BLaER1 (cell line): ENCODE data around the gene PIGBOS1.
A peak's percentile ranks its signal among the peaks of the same experiment; 100 is the strongest.
"Not testable (repeated sequence)": the region's sequence is repeated elsewhere in the genome, so short reads cannot be mapped to it uniquely, and the experiment has no call there.

Experiments
- H3K27ac ChIP-seq: shearing (Covaris generic); formaldehyde crosslinking; 2 replicates; pipeline ENCODE4 v1.8.1; 2022
- H3K27me3 ChIP-seq: shearing (Covaris generic); formaldehyde crosslinking; 2 replicates; pipeline ENCODE4 v1.8.1; 2022
- H3K36me3 ChIP-seq: shearing (Covaris generic); formaldehyde crosslinking; 2 replicates; pipeline ENCODE4 v1.8.1; 2022
- H3K4me1 ChIP-seq: shearing (Covaris generic); formaldehyde crosslinking; 2 replicates; pipeline ENCODE4 v1.8.1; 2022
- H3K4me2 ChIP-seq: shearing (Covaris generic); formaldehyde crosslinking; 2 replicates; pipeline ENCODE4 v1.8.1; 2022
- H3K4me3 ChIP-seq: shearing (Covaris generic); formaldehyde crosslinking; 2 replicates; pipeline ENCODE4 v1.8.1; 2022
- H3K9ac ChIP-seq: shearing (Covaris generic); formaldehyde crosslinking; 2 replicates; pipeline ENCODE4 v1.8.1; 2022
- H3K9me3 ChIP-seq: shearing (Covaris generic); formaldehyde crosslinking; 2 replicates; pipeline ENCODE4 v1.8.1; 2022
- H4K20me1 ChIP-seq: shearing (Covaris generic); formaldehyde crosslinking; 2 replicates; pipeline ENCODE4 v1.8.1; 2022
- Cebpa-rat ChIP-seq: shearing (Covaris generic); IDR thresholded peaks from 2 replicates; pipeline ENCODE4 v1.8.1; 2022

Gene PIGBOS1

DNA sequence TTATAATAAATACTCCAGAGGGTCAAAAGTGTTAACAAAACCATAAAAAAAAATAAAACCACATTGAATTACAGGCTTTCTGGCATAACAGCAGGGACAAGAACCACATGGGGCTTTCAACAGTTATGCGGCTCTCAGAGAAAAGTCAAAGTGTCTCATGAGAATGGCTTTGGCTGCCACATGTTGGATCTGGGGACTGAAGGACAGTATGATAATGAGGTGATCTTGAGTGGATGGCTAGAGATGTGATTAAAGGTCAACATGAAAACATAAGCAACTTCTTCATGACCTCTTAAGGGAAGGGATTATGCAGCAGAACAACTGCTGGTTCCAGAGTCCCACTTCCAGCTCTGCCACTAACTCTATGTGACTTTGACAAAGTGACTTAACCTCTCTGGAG is 34.5 kb downstream of the PIGBOS1 start:
- no peak overlapping the region for H3K4me2 ChIP-seq
- H3K36me3 ChIP-seq, result no peaks in the 10 kb centered on the region
- no peak overlapping the region for H3K27ac ChIP-seq
- no peaks in the 10 kb centered on the region for H4K20me1 ChIP-seq
- no peaks in the 10 kb centered on the region for H3K9me3 ChIP-seq
- H3K27me3 ChIP-seq, result no peaks in the 10 kb centered on the region
- H3K4me3 ChIP-seq, result no peak overlapping the region
- peaks cover 15% of the 10 kb centered on the region for H3K4me1 ChIP-seq
- no peak for TF ChIP-seq Cebpa-rat
- H3K9ac ChIP-seq, result no peak overlapping the region

DNA sequence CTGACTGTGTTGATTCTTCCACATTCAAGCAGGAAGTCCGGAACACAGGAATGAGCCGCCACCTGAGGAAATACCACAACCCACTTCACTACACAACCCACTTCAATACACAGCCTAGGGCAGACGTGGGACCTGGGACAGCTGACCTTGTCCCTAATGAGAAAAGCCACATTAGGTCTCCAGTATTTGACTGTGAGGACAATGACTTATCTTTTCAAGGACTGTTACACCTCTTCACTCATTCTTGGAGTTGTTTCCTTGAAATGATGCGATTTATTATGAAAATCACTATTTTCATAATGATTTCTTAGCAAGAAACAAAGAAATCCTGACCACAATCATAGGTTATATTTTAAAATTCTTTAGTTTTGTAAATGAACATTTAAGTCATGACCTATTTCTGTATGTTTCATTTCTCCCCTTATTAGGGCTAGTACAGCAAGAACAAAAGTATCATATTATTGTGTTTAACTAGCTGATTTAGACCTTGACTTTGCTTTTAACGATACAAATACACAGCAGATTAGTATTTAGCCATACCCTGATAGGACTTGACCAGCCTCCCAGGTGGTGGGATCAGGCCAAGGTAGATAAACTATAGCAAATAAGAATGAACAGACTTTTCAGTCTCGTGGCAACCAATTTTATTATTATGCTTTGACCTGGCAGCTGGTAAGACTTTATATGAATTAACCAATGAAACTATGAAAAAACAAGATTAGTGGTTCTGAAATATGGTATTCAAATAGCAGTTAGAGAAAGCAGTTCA is 35.4 kb downstream of the PIGBOS1 start:
- H3K9ac ChIP-seq, result no peak overlapping the region
- no peak overlapping the region for H3K4me2 ChIP-seq

DNA sequence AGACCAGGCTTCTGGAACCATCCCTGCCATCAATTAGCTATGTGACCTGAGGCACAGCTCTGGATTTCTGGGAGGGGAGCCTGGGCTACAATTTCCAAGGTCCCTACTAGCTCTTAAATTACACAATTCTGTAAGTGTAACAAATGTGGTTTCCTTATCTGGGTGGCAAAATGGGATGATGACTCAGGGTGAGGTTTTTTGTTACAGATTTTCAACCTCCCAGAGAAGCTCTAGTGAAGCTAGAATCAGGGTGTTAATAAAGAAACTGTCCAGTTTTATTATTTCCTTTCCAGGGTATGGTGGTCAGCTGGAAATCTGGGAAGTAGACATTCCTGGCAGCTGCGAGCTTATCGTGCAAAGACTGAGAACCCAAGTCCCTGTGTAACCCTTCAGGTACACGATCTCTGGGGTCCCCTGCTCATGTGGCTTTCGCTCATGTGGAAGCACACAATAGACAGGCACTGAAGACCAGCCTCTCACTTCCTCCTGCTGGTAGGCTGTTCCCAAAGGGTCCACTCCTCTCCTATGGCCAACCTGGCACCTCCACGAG is 36.6 kb downstream of the PIGBOS1 start:
- TF ChIP-seq Cebpa-rat, result no peak
- Histone ChIP-seq H3K4me1 (peaks cover 3% of the 10 kb centered on the region), H3K4me3 (no peak overlapping the region), H3K9me3 (no peaks in the 10 kb centered on the region), H3K4me2 (no peak overlapping the region), H4K20me1 (no peaks in the 10 kb centered on the region), H3K27ac (no peak overlapping the region), H3K36me3 (no peaks in the 10 kb centered on the region), H3K27me3 (no peaks in the 10 kb centered on the region), H3K9ac (no peak overlapping the region)

More for the DNA sequence above, 35.4 kb downstream of the PIGBOS1 start:
- Histone ChIP-seq H3K9me3 (no peaks in the 10 kb centered on the region), H3K4me3 (no peak overlapping the region), H3K4me1 (peaks cover 7% of the 10 kb centered on the region), H3K27me3 (no peaks in the 10 kb centered on the region), H4K20me1 (no peaks in the 10 kb centered on the region), H3K36me3 (no peaks in the 10 kb centered on the region), H3K27ac (no peak overlapping the region)
- TF ChIP-seq Cebpa-rat, result no peak

DNA sequence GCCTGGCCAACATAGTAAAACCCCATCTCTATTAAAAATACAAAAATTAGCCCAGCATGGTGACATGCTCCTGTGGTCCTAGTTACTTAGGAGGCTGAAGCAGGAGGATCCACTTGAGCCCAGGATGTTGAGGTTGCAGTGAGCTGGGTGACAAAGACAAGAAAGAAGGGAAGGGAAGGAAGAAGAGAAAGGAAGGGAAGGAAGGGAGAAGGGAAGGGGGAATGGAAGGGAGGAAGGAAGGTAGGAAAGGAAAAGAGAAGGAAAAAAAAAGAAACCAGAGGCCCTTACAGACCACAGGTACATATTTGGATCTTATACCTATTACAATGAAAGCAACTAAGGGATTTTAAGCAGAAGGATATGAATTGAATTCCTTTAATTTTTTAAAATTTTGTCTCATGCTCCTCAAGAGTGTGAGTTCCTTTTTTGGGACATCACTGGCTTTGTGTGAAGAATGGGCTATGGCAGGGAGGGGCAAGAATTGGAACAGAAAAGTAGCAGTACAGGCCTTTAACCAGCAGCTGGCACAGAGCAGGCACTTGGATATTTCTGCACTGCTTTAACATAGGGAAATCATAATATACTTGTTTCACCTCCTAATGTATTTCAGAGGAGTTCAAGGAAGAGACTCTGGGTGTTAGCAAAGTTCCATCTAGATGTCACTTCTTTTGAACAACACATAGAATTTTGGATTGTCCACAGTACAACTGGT is 37.2 kb downstream of the PIGBOS1 start:
- Histone ChIP-seq H3K4me1 (peaks cover 10% of the 10 kb centered on the region), H3K27me3 (no peaks in the 10 kb centered on the region), H3K27ac (no peak overlapping the region), H3K4me3 (no peak overlapping the region), H3K36me3 (no peaks in the 10 kb centered on the region), H3K9ac (no peak overlapping the region), H3K4me2 (no peak overlapping the region), H4K20me1 (no peaks in the 10 kb centered on the region), H3K9me3 (no peaks in the 10 kb centered on the region)
- TF ChIP-seq Cebpa-rat, result no peak

DNA sequence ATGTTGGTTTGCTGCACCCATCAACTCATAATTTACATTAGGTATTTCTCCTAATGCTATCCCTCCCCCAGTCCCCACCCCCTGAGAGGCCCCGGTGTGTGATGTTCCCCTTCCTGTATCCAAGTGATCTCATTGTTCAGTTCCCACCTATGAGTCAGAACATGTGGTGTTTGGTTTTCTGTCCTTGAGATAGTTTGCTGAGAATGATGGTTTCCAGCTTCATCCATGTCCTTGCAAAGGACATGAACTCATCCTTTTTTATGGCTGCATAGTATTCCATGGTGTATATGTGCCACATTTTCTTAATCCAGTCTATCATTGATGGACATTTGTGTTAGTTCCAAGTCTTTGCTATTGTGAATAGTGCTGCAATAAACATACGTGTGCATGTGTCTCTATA is 38.3 kb downstream of the PIGBOS1 start:
- H4K20me1 ChIP-seq, H3K36me3 ChIP-seq, H3K27ac ChIP-seq, H3K4me3 ChIP-seq, H3K9me3 ChIP-seq, H3K4me2 ChIP-seq, H3K9ac ChIP-seq, H3K27me3 ChIP-seq: not testable (repeated sequence)
- peaks cover 15% of the 10 kb centered on the region for H3K4me1 ChIP-seq

DNA sequence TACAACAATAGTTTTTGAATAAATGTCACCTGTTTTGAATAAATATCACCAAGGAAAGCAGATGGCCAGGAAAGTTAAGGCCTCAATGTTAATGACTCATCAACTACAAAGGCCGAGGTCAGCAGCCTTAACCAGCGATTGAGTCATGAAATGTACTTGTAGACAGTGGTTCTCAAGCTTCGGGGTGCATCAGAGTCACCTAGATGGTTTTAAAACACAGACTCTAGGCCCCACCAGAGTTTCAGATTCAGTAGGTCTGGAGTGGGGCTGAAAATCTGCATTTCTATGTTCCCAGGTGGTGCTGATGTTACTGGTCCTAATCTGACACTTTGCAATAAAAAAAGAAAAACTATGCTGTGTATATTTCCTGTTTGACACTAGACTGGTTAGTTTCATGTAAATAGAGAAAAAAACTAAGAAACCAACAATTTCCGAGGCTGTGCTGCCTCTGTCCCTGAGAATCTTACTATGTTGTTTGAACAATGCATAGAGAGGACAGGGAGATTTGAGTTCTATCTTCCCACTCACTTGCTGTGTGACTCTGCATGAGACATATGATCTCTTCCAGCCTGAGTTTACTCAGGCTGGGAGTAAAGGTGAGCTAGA is 39.1 kb downstream of the PIGBOS1 start:
- H3K27me3 ChIP-seq, result no peaks in the 10 kb centered on the region
- no peaks in the 10 kb centered on the region for H3K9me3 ChIP-seq
- no peak overlapping the region for H3K9ac ChIP-seq
- no peak overlapping the region for H3K4me2 ChIP-seq
- H3K36me3 ChIP-seq, result peaks cover 2% of the 10 kb centered on the region; the same call in 1 of the 2 replicates
- H3K27ac ChIP-seq, result no peak overlapping the region
- no peaks in the 10 kb centered on the region for H4K20me1 ChIP-seq
- H3K4me3 ChIP-seq, result no peak overlapping the region
- no peak for TF ChIP-seq Cebpa-rat
- peaks cover 15% of the 10 kb centered on the region for H3K4me1 ChIP-seq

DNA sequence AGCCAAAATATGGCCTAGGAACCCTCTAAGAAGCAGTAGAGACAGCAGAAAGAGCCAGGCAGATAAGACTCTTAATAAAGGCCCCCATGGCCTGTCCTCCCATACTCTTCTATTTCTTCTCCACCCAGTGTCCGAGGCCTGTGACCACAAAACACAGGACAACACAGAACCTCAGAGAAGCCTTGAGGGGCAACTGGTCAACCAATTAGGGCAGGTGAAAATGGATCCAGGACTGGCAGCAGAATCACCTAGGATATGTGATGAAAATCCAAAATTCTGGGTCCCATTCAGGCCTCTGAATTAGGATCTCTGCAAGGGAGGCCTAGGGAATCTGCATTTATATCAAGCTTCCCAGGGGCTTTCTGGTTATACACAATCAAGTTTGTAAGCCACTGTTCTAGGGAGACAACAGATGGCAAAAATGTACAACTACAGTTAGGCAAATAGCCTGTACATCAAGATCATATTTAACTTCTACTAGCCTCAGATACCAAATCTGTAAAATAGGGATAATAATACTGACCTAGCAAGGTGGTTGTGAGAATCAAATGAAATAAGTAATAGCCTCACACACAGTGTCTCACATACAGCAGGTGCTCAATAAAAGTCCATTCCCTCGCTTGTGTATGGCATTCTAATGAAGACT is 39.7 kb downstream of the PIGBOS1 start:
- H3K36me3 ChIP-seq, result peaks cover 4% of the 10 kb centered on the region; the same call in 1 of the 2 replicates
- TF ChIP-seq Cebpa-rat, result no peak
- peaks cover 15% of the 10 kb centered on the region for H3K4me1 ChIP-seq
- H3K9me3 ChIP-seq, result no peaks in the 10 kb centered on the region
- H4K20me1 ChIP-seq, result no peaks in the 10 kb centered on the region
- no peak overlapping the region for H3K4me3 ChIP-seq
- H3K27ac ChIP-seq, result no peak overlapping the region
- no peaks in the 10 kb centered on the region for H3K27me3 ChIP-seq
- no peak overlapping the region for H3K9ac ChIP-seq
- no peak overlapping the region for H3K4me2 ChIP-seq

DNA sequence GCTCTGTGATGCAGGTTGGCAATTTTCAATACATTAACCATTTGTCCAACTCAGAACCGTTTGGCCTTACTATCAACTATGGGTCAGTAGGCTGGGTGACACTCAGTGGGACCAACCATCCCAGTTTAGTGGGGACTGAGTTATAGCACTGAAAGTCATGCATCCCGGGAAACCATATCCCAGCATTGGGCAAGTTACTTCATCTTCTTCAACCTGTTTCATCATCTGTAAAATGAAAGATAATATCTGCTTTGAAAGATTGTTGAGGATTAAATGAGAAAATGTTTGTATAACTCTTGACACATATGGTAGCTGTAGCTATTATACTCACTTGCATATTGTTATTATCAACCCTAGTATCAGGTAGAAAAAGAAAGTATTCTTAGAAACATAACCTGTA is 41.2 kb downstream of the PIGBOS1 start:
- Histone ChIP-seq H3K4me3 (no peak overlapping the region), H3K27me3 (no peaks in the 10 kb centered on the region), H3K27ac (no peak overlapping the region), H3K4me1 (peaks cover 15% of the 10 kb centered on the region), H3K9me3 (peaks cover 9% of the 10 kb centered on the region; the same call in 1 of the 2 replicates), H3K9ac (no peak overlapping the region), H4K20me1 (no peaks in the 10 kb centered on the region), H3K36me3 (peaks cover 4% of the 10 kb centered on the region; the same call in 1 of the 2 replicates), H3K4me2 (no peak overlapping the region)
- TF ChIP-seq Cebpa-rat, result no peak

DNA sequence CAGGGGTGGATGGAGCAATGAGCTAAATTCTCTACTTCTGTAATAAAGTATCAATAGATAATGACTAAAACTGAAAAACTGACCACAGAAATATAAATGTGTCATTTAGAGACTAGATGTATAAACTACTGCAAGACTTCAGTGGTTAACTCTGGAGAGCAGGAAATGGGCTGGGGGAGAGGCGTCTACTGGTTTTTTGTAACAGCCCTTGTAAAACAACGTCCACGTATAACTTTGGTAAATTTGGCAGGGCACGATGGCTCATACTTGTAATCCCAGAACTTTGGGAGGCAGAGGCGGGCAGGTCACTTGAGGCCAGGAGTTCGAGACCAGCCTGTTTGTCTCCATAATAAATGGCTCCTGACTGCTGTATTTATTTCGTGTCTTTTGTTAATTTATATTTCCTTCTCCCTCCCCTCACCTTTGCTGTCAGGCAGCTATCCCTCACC is 41.8 kb downstream of the PIGBOS1 start:
- no peak overlapping the region for H3K4me3 ChIP-seq
- H4K20me1 ChIP-seq, result no peaks in the 10 kb centered on the region
- H3K36me3 ChIP-seq, result peaks cover 4% of the 10 kb centered on the region; the same call in 1 of the 2 replicates
- H3K27ac ChIP-seq, result no peak overlapping the region
- TF ChIP-seq Cebpa-rat, result no peak
- peak overlapping the region; percentile 7; the same call in 1 of the 2 replicates for H3K4me2 ChIP-seq
- H3K27me3 ChIP-seq, result no peaks in the 10 kb centered on the region
- peaks cover 9% of the 10 kb centered on the region; the same call in 1 of the 2 replicates for H3K9me3 ChIP-seq
- H3K9ac ChIP-seq, result no peak overlapping the region
- H3K4me1 ChIP-seq, result peaks cover 15% of the 10 kb centered on the region
